M059J (cell line): ENCODE data around the gene APLN. TPM values are rescaled to one million over a fixed set of nuclear protein-coding genes. Genes with fewer than 3 reads are reported as not detected.

Experiments
- DNase-seq: peaks from one replicate; pipeline ENCODE4 v3.0.0-alpha.2; 2012; ENCODE audit warnings: low read depth
- total RNA-seq: library from RNA; depleted of rRNA; stranded (reverse); fragments of >200 nt; shearing (Covaris generic); gene quantifications from 2 replicates; pipeline ENCODE4 v1.2.3, GENCODE V29; 2014; rRNA removed

APLN gene
- total RNA-seq, 1 experiment from 2014 or later = 2.1 TPM

DNA sequence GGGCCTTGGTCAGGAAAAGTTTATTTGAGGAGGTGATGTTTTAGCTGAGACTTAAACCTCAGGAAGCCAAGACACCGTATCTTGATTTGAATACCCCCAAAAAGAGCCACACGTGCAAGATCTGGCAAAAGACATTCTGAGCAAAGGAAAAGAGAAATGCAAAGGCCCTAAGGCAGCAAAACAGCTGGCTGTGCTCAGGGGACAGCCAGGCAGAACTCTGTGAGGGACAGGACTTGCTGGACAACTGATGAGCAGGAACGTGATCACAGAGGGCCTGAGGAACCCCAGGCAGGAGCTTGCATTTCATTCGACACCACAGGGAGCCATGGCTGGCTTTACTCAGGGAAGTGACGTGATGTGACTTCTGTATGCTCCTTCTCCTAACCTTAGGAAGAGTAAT lies 58.7 kb downstream of the APLN start:
- no peak for DNase-seq

Other genes starting within 250 kb of the APLN start
- gene SMARCA1, start 131.5 kb downstream of the APLN start, total RNA-seq = 95.1 and 142 TPM in 2 replicates
- 31.8 and 44.7 TPM in 2 replicates for gene OCRL, start 114.7 kb downstream of the APLN start, total RNA-seq
- not detected in 2 replicates for gene XPNPEP2, start 84.0 kb upstream of the APLN start, total RNA-seq
- not detected in 2 replicates for gene SASH3, start 125.0 kb upstream of the APLN start, total RNA-seq
- 44.1 and 52.3 TPM in 2 replicates for gene ZDHHC9, start 188.9 kb upstream of the APLN start, total RNA-seq